Stimulated activated CD8-positive, alpha-beta memory T cell treated with anti-CD3 and anti-CD28 coated beads, Interleukin-12 subunit alpha, Interleukin-12 subunit beta, amount 100 ng/mL, for 24 hours (primary cell): ENCODE measurements around the gene XRCC3.

Experiments
- DNase-seq: peaks from one replicate; pipeline ENCODE4 v3.0.0-alpha.2; 2020; ENCODE audit errors: extremely low read depth

The XRCC3 gene

DNA sequence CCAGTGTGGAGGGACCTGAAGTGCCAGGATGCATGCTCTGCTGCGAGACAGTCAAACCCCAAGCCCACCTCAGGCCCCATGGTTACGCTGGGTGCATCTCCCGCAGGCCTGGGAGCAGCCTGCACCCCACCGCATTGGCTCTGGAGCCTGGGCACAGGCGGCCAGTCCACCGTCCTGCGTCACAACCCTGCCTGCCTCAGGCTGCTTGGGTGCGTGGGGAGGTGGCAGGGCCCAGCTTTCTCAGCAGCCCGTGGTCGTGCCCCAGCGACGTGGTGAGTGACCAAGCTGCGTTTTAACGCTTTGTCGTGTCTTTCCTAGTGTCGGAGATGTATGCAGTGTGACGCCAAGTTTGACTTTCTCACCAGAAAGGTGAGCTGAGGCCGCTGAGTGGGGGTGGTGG, 11.2 kb upstream of the XRCC3 start:
- no peak for DNase-seq

GRCh38 chr14:103725739-103726395, 10.6 kb upstream of the XRCC3 start:
- no peak for DNase-seq

GRCh38 chr14:103725001-103725682, 9.9 kb upstream of the XRCC3 start:
- no peak for DNase-seq

DNA sequence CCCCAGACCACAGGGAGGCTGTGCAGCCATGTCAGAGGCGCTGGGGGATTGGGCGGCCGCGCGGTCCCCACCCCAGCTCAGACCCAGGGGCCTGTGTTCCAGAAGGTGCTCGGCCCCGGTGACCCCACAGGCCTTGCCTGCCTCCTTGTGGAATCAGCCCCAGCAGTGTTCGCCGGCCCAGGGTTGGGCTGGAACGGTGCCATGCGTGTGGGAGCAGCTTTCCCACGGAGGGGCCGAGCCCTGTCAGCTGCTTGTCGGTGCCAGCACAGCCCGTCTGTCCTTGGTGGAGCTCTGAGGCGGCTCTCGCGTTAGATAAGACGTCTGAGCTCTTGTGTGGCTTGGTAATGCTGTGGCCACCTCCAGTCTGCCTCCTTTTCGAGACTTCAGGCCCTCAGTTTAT, 8.9 kb upstream of the XRCC3 start:
- DNase-seq: no peak

GRCh38 chr14:103723748-103724081, 8.5 kb upstream of the XRCC3 start:
- no peak for DNase-seq

DNA sequence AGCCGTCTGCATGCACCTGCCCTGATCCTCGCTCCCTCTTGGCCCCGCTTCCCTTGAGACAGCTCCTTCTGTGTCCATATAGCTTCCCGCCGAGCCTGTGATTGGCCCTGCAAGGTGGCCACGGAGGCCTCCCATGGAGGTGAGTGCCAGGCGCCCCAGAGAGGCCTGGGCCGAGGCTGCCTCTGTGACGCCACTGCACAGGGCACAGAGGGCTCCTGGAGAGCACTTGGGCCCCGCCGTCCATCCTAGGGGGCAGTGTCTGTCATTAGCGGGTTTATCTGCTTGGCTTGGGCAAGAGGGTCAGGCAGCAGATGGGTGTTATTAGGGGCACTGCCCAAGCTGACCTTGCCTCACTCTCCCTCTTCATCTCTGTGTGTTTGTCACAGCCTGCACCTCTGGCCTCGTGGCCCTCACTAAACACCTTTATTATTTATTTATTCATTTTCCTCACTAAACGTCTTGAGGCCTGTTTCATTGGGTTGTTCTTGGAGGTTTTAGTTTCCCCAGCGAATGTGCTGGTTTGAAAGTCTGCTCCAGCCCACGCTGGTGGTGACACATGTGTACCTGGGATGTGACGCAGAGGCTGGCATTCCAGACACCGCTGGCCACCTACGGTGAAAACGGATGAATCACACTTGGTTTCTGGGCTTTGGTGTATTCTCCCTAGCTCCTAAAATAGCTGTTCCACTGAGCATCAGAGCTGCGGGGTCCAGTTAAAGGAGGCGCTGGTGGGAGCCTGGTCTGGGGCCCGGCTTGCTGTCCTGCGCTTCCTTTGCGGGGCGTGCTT, 6.3 kb upstream of the XRCC3 start:
- DNase-seq: no peak

DNA sequence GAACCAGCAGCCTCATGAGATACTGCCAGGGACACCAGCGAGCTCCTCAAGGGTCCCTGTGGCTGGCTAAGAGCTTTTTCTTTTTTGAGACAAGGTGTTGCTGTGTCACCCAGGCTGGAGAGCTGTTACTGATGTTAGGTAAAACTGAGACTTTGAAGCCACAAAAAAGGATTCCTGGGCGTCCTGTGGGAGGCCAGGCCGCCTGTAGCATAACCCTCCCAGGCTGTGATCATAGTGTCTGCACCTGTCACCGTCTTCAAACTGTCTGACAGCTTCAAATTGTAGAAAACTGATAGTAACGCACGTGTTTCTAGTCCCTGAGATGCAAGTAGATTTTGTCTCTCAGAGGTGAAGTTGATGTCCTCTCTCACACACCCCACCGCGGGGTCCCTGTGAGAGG, 4.5 kb upstream of the XRCC3 start:
- no peak for DNase-seq

GRCh38 chr14:103718572-103718971, 3.3 kb upstream of the XRCC3 start:
- DNase-seq: no peak

DNA sequence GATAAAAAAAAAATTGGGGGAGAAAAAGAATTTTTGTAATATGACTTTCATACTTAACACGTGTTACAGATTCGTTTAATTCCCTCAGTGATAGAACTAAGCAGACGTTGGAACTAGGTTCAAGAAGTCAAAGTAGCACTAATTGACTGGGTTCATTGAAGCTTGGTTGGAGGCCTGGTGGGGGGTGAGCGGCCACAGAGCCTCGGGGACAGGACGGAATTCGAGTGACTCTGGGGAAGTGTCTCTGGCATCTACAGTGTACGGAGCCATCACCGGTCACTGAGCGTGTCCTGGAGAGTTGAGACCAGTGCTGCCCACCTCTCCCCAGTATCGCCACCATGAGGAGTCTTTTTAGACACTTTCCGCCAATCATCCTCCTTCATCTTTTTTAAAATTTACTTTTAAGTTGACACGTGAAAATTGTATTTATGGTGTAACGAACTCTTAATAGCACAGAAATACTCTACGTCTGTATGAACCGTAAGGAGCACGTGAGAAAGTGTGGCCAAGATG, 1.7 kb upstream of the XRCC3 start:
- no peak for DNase-seq

GRCh38 chr14:103716091-103716801, 995 bp upstream of the XRCC3 start:
- no peak for DNase-seq

DNA sequence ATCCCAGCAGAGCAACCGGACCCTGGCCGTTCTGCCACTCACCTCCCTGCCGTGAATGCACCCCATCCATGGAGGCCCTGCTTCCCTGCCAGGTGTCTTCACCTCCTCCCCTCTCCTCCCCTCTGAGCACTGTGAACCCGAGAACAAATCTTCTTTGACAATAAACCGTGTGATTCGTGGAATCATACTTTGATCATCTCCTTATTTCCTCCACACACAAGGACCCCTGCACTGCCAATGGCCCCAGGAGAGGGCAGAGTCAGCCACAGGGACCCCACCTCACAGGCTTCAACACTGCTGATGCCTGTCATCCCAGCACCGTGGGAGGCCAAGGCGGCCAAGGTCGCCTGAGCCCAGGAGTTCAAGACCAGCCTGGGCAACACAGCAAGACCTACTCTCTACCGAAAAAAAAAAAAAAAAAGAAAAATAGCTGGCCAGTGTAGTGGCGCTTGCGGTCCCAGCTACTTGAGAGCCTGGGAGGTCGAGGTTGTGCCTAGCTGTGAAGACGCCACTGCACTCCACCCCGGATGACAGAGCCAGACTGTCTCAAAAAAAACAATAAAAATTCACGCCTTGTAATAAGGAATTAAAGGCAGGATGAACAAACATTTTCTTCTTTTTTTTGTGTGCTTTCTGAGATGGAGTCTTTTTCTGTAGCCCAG, 1.1 kb downstream of the XRCC3 start:
- no peak for DNase-seq

GRCh38 chr14:103713304-103714062, 1.8 kb downstream of the XRCC3 start:
- no peak for DNase-seq

GRCh38 chr14:103712633-103713247, 2.5 kb downstream of the XRCC3 start:
- DNase-seq: no peak

DNA sequence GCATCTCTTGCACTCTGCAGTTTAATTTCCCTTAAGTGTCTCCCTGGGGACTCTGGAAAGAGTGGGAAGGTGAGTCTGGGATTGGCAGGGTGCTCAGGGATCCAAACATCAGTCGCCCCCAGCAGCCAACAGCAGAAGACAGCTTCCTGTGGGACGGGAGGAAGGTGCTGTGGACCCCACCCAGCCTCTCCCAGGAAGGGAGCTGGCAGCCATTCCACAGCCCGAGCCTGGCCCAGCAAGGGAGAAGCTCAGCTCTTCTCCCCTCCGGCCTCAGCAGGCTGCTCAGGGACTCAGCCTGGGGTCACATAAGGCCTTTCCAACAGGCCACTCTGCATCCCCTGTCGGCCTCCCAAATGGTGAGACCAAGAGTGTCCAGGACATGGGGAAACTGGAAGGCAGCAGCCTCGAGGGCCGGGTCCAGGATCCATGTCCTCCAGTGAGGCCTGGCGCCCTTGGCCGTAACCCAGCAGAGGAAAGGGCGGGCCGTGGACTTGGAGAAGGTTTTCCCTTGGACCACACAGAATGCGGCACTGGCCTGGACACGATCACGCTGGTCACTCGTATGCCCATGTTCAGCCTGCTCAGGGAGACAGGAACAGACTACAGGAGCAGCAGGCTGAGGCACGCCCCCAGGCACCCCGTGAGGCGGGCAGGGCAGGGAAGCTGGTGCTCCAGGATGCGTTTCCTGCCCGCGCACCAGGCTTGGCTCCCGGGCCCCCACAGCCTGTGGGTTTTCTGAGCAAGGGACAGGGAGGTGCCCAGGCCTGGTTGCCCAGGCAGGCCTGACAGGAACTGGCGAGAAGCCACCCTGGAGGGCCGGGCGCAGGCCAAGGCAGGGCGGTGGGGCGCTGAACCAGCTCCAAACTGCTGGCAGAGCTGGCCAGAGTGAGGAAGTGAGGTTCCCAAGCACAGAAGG, 3.5 kb downstream of the XRCC3 start:
- no peak for DNase-seq

DNA sequence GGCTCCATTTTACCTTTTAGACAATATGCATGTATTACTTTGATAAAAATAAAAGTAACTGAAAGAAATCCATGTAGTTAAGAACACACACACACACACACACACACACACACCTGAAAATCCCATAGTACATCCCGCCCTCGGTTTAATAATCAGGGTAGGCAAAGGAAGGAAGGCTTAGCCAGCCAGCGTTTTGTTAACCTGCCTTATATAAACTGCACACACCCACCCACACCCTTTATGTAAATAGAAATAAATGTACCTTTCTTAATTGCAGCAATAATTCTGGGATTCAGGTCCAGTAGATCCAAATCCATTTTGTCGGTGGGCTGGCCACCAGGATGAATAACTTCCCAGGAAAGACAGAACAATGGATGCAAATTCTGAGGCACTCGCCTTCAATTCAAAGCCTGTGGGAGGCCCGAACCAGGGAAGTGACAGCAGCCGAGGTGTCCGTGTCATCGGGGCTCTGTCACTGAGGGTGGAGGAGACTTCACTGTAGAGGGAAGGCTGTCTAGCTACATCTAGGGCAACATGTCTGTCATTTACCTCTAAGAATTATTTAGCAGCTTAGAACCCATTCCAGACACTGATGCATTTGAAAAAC, 4.4 kb downstream of the XRCC3 start:
- no peak for DNase-seq

DNA sequence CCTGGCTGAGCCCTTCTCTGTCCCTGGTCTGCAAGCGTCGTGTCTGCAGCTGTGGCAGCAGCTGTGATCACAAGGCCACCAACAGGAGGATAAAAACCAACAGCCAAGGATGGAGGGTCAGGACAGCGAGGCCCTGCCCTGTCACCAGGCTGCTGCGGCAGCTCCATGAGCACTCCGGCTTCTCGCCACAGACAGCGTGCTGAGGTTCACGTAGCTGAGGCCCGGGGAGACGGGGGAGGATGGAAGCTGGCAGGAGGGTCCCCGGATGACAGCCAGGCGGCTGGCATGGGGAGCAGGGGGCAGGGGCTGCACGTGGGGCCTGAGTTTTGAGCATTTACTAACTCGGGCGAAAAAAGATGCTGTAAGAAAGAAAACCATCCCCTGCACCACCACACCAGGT, 5.4 kb downstream of the XRCC3 start:
- no peak for DNase-seq

DNA sequence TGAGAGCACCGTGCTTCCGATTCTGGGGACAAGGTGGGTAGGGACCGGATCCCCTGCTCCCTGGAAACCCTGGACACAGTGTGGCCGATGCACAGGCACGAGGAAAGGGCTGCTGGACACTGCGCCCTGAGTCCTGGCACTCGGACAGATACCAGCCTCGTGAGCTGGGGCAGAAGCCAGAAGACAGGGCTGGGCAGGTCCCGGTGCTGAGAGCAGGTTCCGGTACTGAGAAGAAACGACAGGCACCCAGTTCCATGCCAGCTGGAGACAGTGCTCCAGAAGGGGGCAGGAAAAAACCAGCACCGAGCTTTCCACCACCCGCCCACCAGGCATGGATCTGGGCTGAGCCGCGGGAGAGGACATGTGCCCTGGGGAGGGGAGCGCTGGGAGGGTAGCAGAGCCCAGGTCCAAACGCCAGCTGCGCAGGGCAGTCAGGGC, 6.5 kb downstream of the XRCC3 start:
- DNase-seq: no peak

DNA sequence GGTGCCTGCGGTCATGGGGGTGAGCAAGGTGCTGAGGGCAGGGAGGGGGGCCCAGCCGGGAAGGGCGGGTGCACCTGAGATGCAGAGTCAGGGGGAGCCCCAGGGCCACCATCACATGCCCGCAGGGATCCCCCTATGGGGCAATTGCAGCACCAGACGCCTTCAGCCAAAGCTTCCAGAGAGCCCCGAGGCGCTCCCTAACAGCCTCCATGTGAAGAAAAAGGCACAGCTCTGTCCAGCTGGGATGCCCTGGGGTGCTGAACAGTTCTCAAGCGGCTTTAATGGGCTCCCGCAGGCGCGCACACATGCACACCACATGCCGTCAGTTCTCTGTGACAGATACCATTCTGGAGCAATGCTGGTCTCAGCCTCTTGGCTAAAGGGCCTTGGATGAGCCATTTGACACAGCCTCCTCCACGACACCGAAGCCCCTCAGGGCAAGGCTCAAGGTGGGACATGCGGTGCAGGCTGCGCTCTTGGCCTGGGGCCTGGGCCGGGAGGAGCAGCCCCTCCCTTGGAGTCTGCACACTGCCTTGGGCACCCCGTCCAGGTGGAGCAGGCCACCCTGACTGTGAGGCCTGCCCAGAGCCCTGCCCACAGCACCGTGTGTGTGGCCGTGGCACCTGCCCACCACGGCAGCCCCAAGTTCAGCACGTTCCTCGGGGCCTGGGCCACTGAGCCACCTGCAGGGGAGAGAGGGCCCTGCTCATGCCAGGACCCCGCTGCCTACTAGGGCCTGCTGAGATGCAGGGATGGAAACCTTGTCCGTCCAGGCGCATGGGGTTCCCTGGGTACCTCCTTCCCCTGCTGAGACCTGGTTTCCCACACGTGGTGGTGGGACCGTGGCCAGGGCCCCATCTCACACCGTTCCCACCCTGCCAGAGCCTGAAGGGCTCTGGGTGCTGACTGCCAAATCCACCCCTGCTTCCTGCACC, 7.7 kb downstream of the XRCC3 start:
- DNase-seq: no peak
